H1 (cell line): ENCODE results near the gene LRP3. TPM values are rescaled to one million over a fixed set of nuclear protein-coding genes. Genes with fewer than 3 reads are reported as not detected.
A peak's percentile ranks its signal among the peaks of the same experiment; 100 is the strongest.

ENCODE experiments used
- CTCF ChIA-PET: fragments of 300-600 bp; sonication (Branson Sonifier 250); formaldehyde crosslinking; loops from one replicate; lab custom pipeline; 2021; ENCODE audit not compliant: partially characterized antibody; lab: Charles Lee
- POLR2A ChIA-PET: fragments of 300-600 bp; sonication (Branson Sonifier 250); formaldehyde crosslinking; loops from one replicate; lab custom pipeline; 2021; ENCODE audit warnings: inconsistent platforms; ENCODE audit not compliant: partially characterized antibody; lab: Charles Lee
- DNase-seq, 2 experiments: peaks; one replicate each; pipeline versions ENCODE4 v3.0.0 to v3.0.0-alpha.2; 2010 to 2022; ENCODE audit warnings: low spot score in 2 of 2, low read depth in 1 of 2, mixed read lengths in 1 of 2
- FAIRE-seq: peaks from 2 replicates; lab custom pipeline; 2011; peaks lifted over from hg19 to GRCh38; lab: Jason Lieb, UNC
- H2AFZ ChIP-seq: 2 replicates; pipeline ENCODE4 v1.8.1; 2012; ENCODE audit warnings: low read length, inconsistent platforms
- H2AK5ac ChIP-seq: 2 replicates; pipeline ENCODE4 v1.6.1; 2013; ENCODE audit warnings: low read depth, low read length
- H2BK120ac ChIP-seq: replicated peaks from 2 replicates; pipeline ENCODE3; 2013; ENCODE audit warnings: low read depth, low read length, inconsistent platforms
- H2BK12ac ChIP-seq: 2 replicates; pipeline ENCODE4 v1.6.1; 2013; ENCODE audit warnings: low read depth, low read length
- H2BK15ac ChIP-seq: 2 replicates; pipeline ENCODE4 v1.6.1; 2013; ENCODE audit warnings: low read length
- H2BK20ac ChIP-seq: 2 replicates; pipeline ENCODE4 v1.6.1; 2013; ENCODE audit warnings: low read length
- H2BK5ac ChIP-seq: 2 replicates; pipeline ENCODE4 v1.6.1; 2013; ENCODE audit warnings: low read depth, low read length
- H3K14ac ChIP-seq: 2 replicates; pipeline ENCODE4 v1.6.1; 2013; ENCODE audit warnings: inconsistent platforms; ENCODE audit not compliant: insufficient read length
- H3K18ac ChIP-seq: 2 replicates; pipeline ENCODE4 v1.6.1; 2013; ENCODE audit warnings: low read length; ENCODE audit errors: extremely low read depth
- H3K23ac ChIP-seq: 2 replicates; pipeline ENCODE4 v1.6.1; 2013; ENCODE audit warnings: inconsistent platforms; ENCODE audit not compliant: insufficient read length
- H3K23me2 ChIP-seq: 2 replicates; pipeline ENCODE4 v1.6.1; 2013; ENCODE audit warnings: low read depth, low read length
- H3K27ac ChIP-seq: 2 replicates; pipeline ENCODE4 v1.6.1; 2011; ENCODE audit warnings: low read depth, low read length, inconsistent platforms
- H3K27me3 ChIP-seq, 4 experiments: replicated peaks in 1 of 4; 1 replicate in 1 of 4; 2 replicates in 3 of 4; pipeline versions ENCODE4 v1.6.1 to v1.8.1; 2011 to 2013; ENCODE audit warnings: low read length in 3 of 4, mild to moderate bottlenecking in 3 of 4, inconsistent platforms in 2 of 4, mixed read lengths in 2 of 4, moderate library complexity in 1 of 4; ENCODE audit not compliant: control insufficient read depth in 3 of 4, insufficient read depth in 3 of 4; ENCODE audit errors: extremely low read depth in 1 of 4
- H3K36me3 ChIP-seq, 4 experiments: 2 replicates each; pipeline versions ENCODE4 v1.6.1 to v1.8.1; 2011 to 2013; ENCODE audit warnings: mild to moderate bottlenecking in 4 of 4, low read length in 3 of 4, moderate library complexity in 2 of 4, control low read depth in 1 of 4, inconsistent platforms in 1 of 4; ENCODE audit not compliant: insufficient read depth in 4 of 4, control insufficient read depth in 2 of 4
- H3K4ac ChIP-seq: replicated peaks from 2 replicates; pipeline ENCODE3; 2013; ENCODE audit warnings: low read length, low read depth, mixed read lengths, inconsistent platforms; ENCODE audit not compliant: insufficient read length
- H3K4me1 ChIP-seq, 4 experiments: replicated peaks in 1 of 4; 1 replicate in 1 of 4; 2 replicates in 3 of 4; pipeline versions ENCODE4 v1.6.1 to v1.8.1; 2011 to 2013; ENCODE audit warnings: low read length in 3 of 4, inconsistent platforms in 2 of 4, mixed read lengths in 1 of 4; ENCODE audit not compliant: insufficient read depth in 4 of 4, control insufficient read depth in 3 of 4
- H3K4me2 ChIP-seq, 2 experiments: 2 replicates each; pipeline versions ENCODE4 v1.6.1 to v1.8.1; 2011 to 2013; ENCODE audit warnings: low read depth in 2 of 2, low read length in 2 of 2, control low read depth in 1 of 2, inconsistent platforms in 1 of 2, mild to moderate bottlenecking in 1 of 2; ENCODE audit not compliant: insufficient read depth in 1 of 2
- H3K4me3 ChIP-seq, 4 experiments: fragments of 200-600, 300-600 bp in 1 of 4; sonication (generic), shearing (Covaris generic), sonication (Bioruptor Twin) in 1 of 4; 2 replicates each; pipeline versions ENCODE4 v1.5.1 to v1.8.1; 2011 to 2016; ENCODE audit warnings: low read length in 4 of 4, low read depth in 3 of 4, control low read depth in 2 of 4, inconsistent platforms in 2 of 4, mild to moderate bottlenecking in 2 of 4, mixed read lengths in 1 of 4, moderate library complexity in 1 of 4; ENCODE audit not compliant: insufficient read depth in 2 of 4; ENCODE audit errors: extremely low read depth in 1 of 4
- H3K56ac ChIP-seq: replicated peaks from 2 replicates; pipeline ENCODE3; 2013; ENCODE audit warnings: low read depth, mild to moderate bottlenecking, mixed read lengths, low read length, inconsistent platforms; ENCODE audit not compliant: insufficient read length
- H3K79me1 ChIP-seq: 2 replicates; pipeline ENCODE4 v1.6.1; 2013; ENCODE audit warnings: low read depth, low read length, control low read depth
- H3K79me2 ChIP-seq, 2 experiments: 2 replicates each; pipeline versions ENCODE4 v1.6.1 to v1.8.1; 2012 to 2013; ENCODE audit warnings: low read length in 2 of 2, mild to moderate bottlenecking in 2 of 2, inconsistent platforms in 1 of 2; ENCODE audit not compliant: insufficient read depth in 2 of 2, control insufficient read depth in 1 of 2
- H3K9ac ChIP-seq, 4 experiments: replicated peaks in 1 of 4; 1 replicate in 1 of 4; 2 replicates in 3 of 4; pipeline versions ENCODE4 v1.6.1 to v1.8.1; 2011 to 2013; ENCODE audit warnings: low read depth in 3 of 4, low read length in 3 of 4, control low read depth in 2 of 4, mild to moderate bottlenecking in 2 of 4, moderate library complexity in 2 of 4, inconsistent platforms in 1 of 4; ENCODE audit errors: extremely low read depth in 1 of 4
- H3K9me3 ChIP-seq, 2 experiments: 2 replicates each; pipeline versions ENCODE4 v1.6.1 to v1.8.1; 2012 to 2013; ENCODE audit warnings: mild to moderate bottlenecking in 2 of 2, moderate library complexity in 2 of 2, control low read depth in 1 of 2, inconsistent platforms in 1 of 2, low read depth in 1 of 2, low read length in 1 of 2, mixed read lengths in 1 of 2; ENCODE audit not compliant: insufficient read depth in 2 of 2
- H4K20me1 ChIP-seq, 2 experiments: replicated peaks in 1 of 2; 2 replicates each; pipeline versions ENCODE3 to v1.8.1; 2011 to 2013; ENCODE audit warnings: inconsistent platforms in 2 of 2, low read length in 2 of 2, mild to moderate bottlenecking in 1 of 2; ENCODE audit not compliant: insufficient read depth in 2 of 2, control insufficient read depth in 1 of 2
- H4K5ac ChIP-seq: 2 replicates; pipeline ENCODE4 v1.6.1; 2013; ENCODE audit warnings: low read length, low read depth, mixed read lengths, inconsistent platforms; ENCODE audit not compliant: insufficient read length
- H4K8ac ChIP-seq: 2 replicates; pipeline ENCODE4 v1.8.0; 2013; ENCODE audit warnings: mild to moderate bottlenecking, moderate library complexity, low read length, inconsistent platforms; ENCODE audit not compliant: insufficient read depth; ENCODE audit errors: extremely low read depth
- H4K91ac ChIP-seq: replicated peaks from 2 replicates; pipeline ENCODE3; 2013; ENCODE audit warnings: low read length, mixed read lengths, inconsistent platforms; ENCODE audit not compliant: insufficient read length
- BACH1 ChIP-seq: IDR thresholded peaks from 2 replicates; pipeline ENCODE4 v1.6.1; 2012; ENCODE audit warnings: low read length, improper control_type of control experiment
- CBX5 ChIP-seq: fragments of 300-800, 300-1000 bp; sonication (generic); IDR thresholded peaks from 2 replicates; pipeline ENCODE4 v1.7.1; 2016; ENCODE audit warnings: antibody characterized with exemption, low read length, low read depth
- GTF2F1 ChIP-seq: IDR thresholded peaks from 2 replicates; pipeline ENCODE4 v1.6.1; 2012; ENCODE audit warnings: low read depth, low read length, improper control_type of control experiment, borderline replicate concordance
- KDM4A ChIP-seq: IDR thresholded peaks from one replicate; pipeline ENCODE4 v1.7.1; 2012; ENCODE audit warnings: low read depth, mild to moderate bottlenecking, moderate library complexity, low read length, inconsistent platforms; ENCODE audit not compliant: severe bottlenecking
- KDM5A ChIP-seq: fragments of 200-600 bp; IDR thresholded peaks from 2 replicates; pipeline ENCODE4 v1.7.1; 2012; ENCODE audit warnings: mild to moderate bottlenecking, low read length, inconsistent platforms, mixed read lengths
- RAD21 ChIP-seq, 2 experiments: IDR thresholded peaks in 1 of 2; conservative IDR thresholded peaks in 1 of 2; 2 replicates each; pipeline ENCODE4 v1.6.1; 2011; ENCODE audit warnings: low read depth in 2 of 2, low read length in 2 of 2, improper control_type of control experiment in 1 of 2, inconsistent platforms in 1 of 2, mild to moderate bottlenecking in 1 of 2, moderate library complexity in 1 of 2
- SIN3A ChIP-seq, 2 experiments: IDR thresholded peaks in 1 of 2; conservative IDR thresholded peaks in 1 of 2; 2 replicates each; pipeline ENCODE4 v1.6.1; 2011 to 2012; ENCODE audit warnings: low read length in 2 of 2, improper control_type of control experiment in 1 of 2, low read depth in 1 of 2, mild to moderate bottlenecking in 1 of 2
- SIRT6 ChIP-seq: IDR thresholded peaks from one replicate; pipeline ENCODE4 v1.7.1; 2012; ENCODE audit warnings: low read length, inconsistent platforms
- SRF ChIP-seq: IDR thresholded peaks from 2 replicates; pipeline ENCODE4 v1.6.1; 2011; ENCODE audit warnings: mild to moderate bottlenecking, low read depth, low read length, moderate library complexity
- SUZ12 ChIP-seq: fragments of 200-600 bp; sonication (generic); IDR thresholded peaks from 2 replicates; pipeline ENCODE4 v1.6.1; 2012; ENCODE audit warnings: mild to moderate bottlenecking, inconsistent platforms, low read length, moderate library complexity, mixed read lengths
- TAF7 ChIP-seq: optimal IDR thresholded peaks from 2 replicates; pipeline ENCODE3; 2011; ENCODE audit warnings: low read depth, mild to moderate bottlenecking, inconsistent platforms, low read length, moderate library complexity, borderline replicate concordance
- TBP ChIP-seq: IDR thresholded peaks from 2 replicates; pipeline ENCODE4 v1.6.1; 2011; ENCODE audit warnings: low read depth, low read length, improper control_type of control experiment
- WGBS, 2 experiments: shearing (Covaris generic) in 1 of 2; methylation state at CpG; one replicate each; pipeline versions ENCODE4 v1.1.6 to v1.1.7; 2013 to 2015; ENCODE audit warnings: low lambda C conversion rate in 2 of 2, mixed read lengths in 2 of 2, inconsistent platforms in 1 of 2, low coverage in 1 of 2, missing lambda C conversion rate in 1 of 2; ENCODE audit not compliant: insufficient replicate concordance in 2 of 2, insufficient coverage in 1 of 2, insufficient read length in 1 of 2; ENCODE audit errors: extremely low coverage in 1 of 2, missing lambda C conversion rate in 1 of 2; 5-methylcytosine and 5-hydroxymethylcytosine counted together
- polyA plus RNA-seq, 7 experiments: library from polyadenylated mRNA; depleted of rRNA in 3 of 7; stranded (reverse) in 5 of 7; unstranded in 2 of 7; fragments of >200 nt in 5 of 7; fragments of 200-250 nt in 2 of 7; gene quantifications; 1 replicate in 5 of 7; 2 replicates in 1 of 7; 4 replicates in 1 of 7; pipeline versions ENCODE4 v1.2.1 to v1.2.3, GENCODE V29; 2011 to 2013; ENCODE audit warnings: missing spikeins in 2 of 7, mixed read lengths in 2 of 7
- total RNA-seq: library from RNA; stranded (reverse); fragmentation: NEBNext Ultra II Directional; extraction: Animal tissue kit (Norgen Biotek cat#: 25700); gene quantifications from 2 replicates; pipeline ENCODE4 v1.2.1, GENCODE V29; 2021

LRP3 gene
- total and polyA plus RNA-seq, 2 of the 8 experiments (the other 6 are each of a cell fraction or from before 2014, with no cell fraction given) = 30.3 to 33.7 TPM

DNA sequence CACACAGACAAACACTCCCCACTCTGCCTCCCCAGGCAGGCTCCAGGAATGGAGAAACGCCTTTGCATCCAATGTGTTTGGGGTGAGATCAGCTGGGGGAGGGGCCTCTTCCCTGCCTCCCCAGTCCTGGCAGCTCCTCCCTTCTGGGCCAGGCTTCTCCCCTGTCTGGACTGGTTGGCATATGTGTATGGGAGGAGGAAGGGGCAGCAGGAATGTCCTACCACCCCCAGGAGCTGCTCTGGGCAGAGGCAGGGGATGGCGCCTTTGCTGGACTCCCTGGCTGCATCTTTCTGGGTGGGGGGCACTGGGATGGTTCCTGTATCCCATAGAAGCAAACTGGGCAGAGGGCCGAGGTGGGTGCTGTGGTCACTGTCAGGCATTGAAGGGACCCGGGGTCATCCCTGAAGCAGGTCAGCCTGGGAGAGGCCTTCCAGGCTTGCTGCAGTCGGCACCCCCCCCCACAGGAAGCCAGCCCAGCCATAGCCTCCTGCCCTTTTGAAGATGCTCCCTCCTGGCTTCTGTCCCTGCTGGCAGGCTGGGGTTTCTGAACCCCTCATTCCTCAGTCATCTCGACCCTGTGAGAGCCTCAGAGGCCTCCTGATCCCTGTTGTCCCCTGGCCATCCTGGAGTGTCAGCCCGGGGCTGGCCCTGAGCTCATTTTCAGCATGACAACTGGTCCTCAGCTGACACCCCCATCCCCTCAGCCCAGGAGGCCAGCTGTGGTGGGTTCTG, 52.7 kb downstream of the LRP3 start:
- Histone ChIP-seq H2AFZ (no peak overlapping the region), H2AK5ac (peak overlapping the region; percentile 90; the same call in 1 of the 2 replicates), H2BK5ac (peak overlapping the region; percentile 32; the same call in 1 of the 2 replicates), H3K27ac (no peak overlapping the region), H4K20me1 (peaks cover 0 to 12% of the 10 kb centered on the region in 2 experiments), H2BK15ac (no peak overlapping the region), H3K4me3 (no peak overlapping the region), H3K56ac (no peak overlapping the region), H3K18ac (no peak overlapping the region), H3K4me2 (no peak overlapping the region), H3K9me3 (peaks cover 10% of the 10 kb centered on the region in 2 experiments; a peak in 3 of 4 replicates), H2BK12ac (no peak overlapping the region), H3K27me3 (no peaks in the 10 kb centered on the region; a peak in 1 of 7 replicates), H3K4ac (no peak overlapping the region), H3K23me2 (peaks cover 13% of the 10 kb centered on the region; the same call in 1 of the 2 replicates), H4K5ac (no peak overlapping the region), H3K23ac (no peak overlapping the region), H2BK120ac (no peak overlapping the region), H3K14ac (no peak overlapping the region), H2BK20ac (no peak overlapping the region), H3K79me2 (no peaks in the 10 kb centered on the region), H4K91ac (no peak overlapping the region), H4K8ac (peak overlapping the region; percentile 22; the same call in 1 of the 2 replicates), H3K79me1 (peaks cover 8% of the 10 kb centered on the region; the same call in 1 of the 2 replicates), H3K9ac (no peak overlapping the region), H3K4me1 (peaks cover 0 to 4% (median under 1%) of the 10 kb centered on the region in 4 experiments; a peak in 5 of 7 replicates), H3K36me3 (no peaks in the 10 kb centered on the region)
- ChIA-PET POLR2A (interaction anchor here (0.9 to 2.4 kb wide), 3 partner anchors 56 to 130 kb away, joined by 4 to 9 read pairs (median 4); partner anchors contain the start of genes CEBPA and CEBPG), CTCF (interaction anchor here (0.5 to 15.1 kb wide), 23 partner anchors 8 to 514 kb away, joined by 3 to 426 read pairs (median 4); no protein-coding TSS in a partner anchor)
- 93% methylated on average over 7 of the region's 7 CpGs; no CpG with 5 or more reads in 1 of the 2 experiments for WGBS, 2 experiments
- no peak for FAIRE-seq
- DNase-seq = no peak
- no peak for TF ChIP-seq SIRT6
- TF ChIP-seq KDM5A = no peak
- TF ChIP-seq SUZ12 = no peak
- TF ChIP-seq BACH1 = no peak
- TF ChIP-seq TBP = no peak
- TF ChIP-seq TAF7 = no peak
- TF ChIP-seq KDM4A = no peak
- TF ChIP-seq RAD21 (IDR thresholded peaks at IDR 0.05 in 1 of 2, conservative IDR thresholded peaks at IDR 0.05 in 1 of 2; ENCODE audit: low read depth in 2 of 2, low read length in 2 of 2) = no peak
- no peak for TF ChIP-seq CBX5
- no peak for TF ChIP-seq GTF2F1
- no peak for TF ChIP-seq SRF
- no peak for TF ChIP-seq SIN3A (conservative IDR thresholded peaks at IDR 0.05 in 1 of 2, IDR thresholded peaks at IDR 0.05 in 1 of 2; ENCODE audit: low read depth in 1 of 2, low read length in 2 of 2)
